NCI-H82 treated with DMSO at 0.1 percent for 48 hours (cell line): ENCODE results near the gene LAMB4.
A peak's percentile ranks its signal among the peaks of the same experiment; 100 is the strongest.

Experiments
- DNase-seq: peaks from one replicate; lab custom pipeline; 2025; ENCODE audit not compliant: unreplicated experiment; lab: John Stamatoyannopoulos, UW

Gene LAMB4

GRCh38 chr7:108108131-108108530, 22.0 kb downstream of the LAMB4 start:
- DNase-seq = no peak

DNA sequence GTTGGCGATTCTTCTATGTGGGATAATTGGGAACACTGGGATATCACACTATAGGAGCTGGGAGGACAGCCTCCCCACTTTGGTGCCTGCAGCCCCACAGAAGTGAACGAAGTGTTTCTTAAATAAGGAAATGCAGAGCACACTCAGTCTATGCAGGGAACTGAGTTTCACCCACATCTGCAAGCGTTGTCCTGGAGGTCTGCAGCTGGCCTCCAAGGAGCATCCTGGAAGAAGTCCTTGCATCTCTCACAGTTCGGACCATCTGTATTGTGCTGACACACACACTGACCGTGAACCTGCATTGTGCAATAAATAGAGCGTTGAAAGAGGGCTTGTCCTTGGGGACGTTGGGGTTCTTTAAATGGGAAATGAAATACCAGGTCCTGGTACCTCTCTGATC, 25.8 kb downstream of the LAMB4 start:
- no peak for DNase-seq

GRCh38 chr7:108103558-108104298, 26.4 kb downstream of the LAMB4 start:
- no peak for DNase-seq

DNA sequence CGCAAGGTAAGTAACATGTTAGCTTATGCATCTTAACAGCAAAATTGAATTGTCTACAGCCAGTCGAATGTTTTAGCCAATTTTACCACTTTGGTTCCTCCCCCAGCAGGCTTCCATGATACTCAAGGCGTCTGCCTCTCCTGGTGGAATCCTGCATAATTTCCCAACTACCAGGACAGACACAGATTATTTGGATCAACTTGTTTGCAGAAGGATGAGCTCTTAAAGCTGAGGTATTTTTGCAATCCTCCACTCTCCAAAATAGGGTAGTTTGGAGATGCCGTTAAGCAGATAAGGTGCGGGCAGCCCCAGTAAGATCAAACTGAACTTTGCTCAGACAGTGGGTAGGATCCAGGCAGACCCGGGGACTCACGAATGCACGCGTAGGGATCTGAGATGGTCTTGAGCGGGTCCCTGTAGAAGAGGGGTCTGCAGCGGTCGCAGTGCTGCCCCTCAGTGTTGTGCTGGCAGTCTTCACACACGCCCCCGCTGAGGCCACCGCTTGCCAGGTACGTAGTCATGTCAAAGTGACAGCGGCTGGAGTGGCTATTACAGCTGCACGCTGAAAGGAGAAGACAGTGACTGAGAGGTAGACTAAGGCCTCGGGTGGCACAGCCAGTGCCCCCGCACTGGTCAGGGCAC, 27.4 kb downstream of the LAMB4 start:
- DNase-seq = no peak

DNA sequence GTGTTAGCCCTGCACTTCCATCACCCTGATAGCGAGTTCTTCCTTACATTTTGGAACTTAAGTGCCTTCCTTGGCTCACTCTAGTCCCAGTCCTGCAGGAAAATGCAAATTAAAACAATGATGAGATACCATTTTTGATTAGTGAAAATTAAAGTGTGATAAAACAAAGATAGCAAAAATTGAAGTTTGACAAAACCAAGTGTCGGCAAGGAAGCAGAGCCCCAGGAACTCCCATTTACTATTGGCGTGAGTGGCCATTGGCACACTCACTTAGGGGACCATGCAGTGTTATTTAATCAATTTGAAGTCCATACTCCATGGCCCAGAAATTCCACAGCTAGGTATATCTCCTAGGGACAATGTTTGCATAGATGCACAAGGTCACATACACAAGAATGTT, 28.4 kb downstream of the LAMB4 start:
- no peak for DNase-seq

GRCh38 chr7:108099713-108100112, 30.4 kb downstream of the LAMB4 start:
- DNase-seq = no peak

GRCh38 chr7:108097703-108098102, 32.5 kb downstream of the LAMB4 start:
- no peak for DNase-seq

DNA sequence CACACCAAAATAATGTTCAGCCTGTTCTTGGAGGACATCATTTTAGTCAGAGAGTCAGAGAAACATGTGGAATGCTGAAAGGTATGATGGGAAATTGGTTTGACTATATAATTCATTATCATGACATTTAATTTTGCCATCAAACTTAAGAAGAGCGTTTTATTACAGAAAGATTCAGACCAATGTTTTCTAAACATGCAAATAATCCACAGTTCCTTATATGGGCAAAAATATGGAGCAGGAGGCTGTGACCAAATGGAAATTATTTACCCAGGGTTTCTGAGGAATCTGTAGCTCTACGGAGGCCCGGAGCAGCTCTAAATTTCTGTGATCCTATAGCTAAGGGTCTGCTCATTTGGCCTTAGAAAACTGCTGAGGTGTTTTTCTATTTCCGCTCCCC, 33.2 kb downstream of the LAMB4 start:
- no peak for DNase-seq

- DNase-seq = no peak
Measured at GRCh38 chr7:108094933-108095710, 35.0 kb downstream of the LAMB4 start.

GRCh38 chr7:108094346-108094745, 35.8 kb downstream of the LAMB4 start:
- DNase-seq = no peak

GRCh38 chr7:108093851-108094331, 36.3 kb downstream of the LAMB4 start:
- DNase-seq = no peak

- DNase-seq = no peak
Measured at GRCh38 chr7:108093341-108093740, 36.8 kb downstream of the LAMB4 start.

DNA sequence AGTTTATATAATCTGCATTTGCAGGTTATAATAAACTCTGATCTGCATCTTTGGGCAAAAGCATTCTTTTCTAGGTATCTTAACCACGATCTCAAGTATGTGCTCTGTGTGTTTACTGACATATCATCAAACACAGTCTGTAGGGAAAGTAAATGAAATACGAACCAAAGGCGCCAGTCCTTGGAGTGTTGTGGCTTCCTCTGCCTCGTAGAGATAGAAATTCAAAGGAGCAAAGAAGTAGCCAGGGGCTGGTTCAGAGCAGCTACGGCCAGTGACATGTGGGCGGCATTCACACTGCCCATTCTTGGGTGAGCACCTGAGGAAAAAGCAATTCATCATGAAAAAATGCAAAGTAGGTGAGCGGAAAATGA, 38.7 kb downstream of the LAMB4 start:
- no peak for DNase-seq

- peak; percentile 33 for DNase-seq
Measured at GRCh38 chr7:108090791-108091460, 39.2 kb downstream of the LAMB4 start.

GRCh38 chr7:108089381-108089780, 40.8 kb downstream of the LAMB4 start:
- DNase-seq = no peak

GRCh38 chr7:108088729-108089128, 41.4 kb downstream of the LAMB4 start:
- no peak for DNase-seq

DNA sequence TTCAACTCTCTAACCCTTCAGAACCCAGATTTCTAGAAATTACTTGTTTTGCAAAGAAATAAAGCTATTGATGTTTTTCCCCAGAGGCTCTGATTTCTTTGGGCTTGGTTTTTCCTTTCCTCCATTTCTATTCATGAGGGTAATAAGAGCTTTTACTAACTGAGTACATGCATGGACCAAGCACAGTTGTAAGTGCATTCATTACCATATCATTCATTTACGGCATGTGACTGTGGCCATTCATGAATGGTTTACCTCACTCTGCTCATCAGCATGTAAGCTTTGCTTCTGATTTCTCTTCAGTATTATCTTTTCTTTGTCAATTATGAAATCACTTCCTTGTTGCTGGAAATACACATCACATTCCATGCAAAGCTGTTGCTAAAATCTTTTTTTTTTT, 42.4 kb downstream of the LAMB4 start:
- DNase-seq = no peak

GRCh38 chr7:108086962-108087361, 43.2 kb downstream of the LAMB4 start:
- DNase-seq = no peak

DNA sequence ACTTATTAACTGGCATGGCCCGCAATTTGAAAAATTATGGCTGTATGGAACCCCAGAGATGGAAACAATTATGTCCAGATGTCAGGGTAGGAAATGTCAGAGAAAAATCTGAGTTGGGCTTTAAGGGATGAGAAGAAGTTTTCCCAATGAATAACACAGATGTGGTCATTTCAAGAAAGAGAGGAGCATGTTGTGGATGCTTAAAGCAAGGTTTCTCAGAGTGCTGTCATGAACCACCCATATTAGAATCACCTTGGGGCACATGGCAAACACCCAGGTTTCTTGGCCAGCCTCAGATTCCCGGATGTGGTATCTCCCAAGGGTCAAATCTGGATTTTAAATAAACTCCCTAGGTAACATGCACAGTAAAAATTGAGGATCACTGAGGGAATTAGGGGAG, 43.6 kb downstream of the LAMB4 start:
- DNase-seq = no peak

DNA sequence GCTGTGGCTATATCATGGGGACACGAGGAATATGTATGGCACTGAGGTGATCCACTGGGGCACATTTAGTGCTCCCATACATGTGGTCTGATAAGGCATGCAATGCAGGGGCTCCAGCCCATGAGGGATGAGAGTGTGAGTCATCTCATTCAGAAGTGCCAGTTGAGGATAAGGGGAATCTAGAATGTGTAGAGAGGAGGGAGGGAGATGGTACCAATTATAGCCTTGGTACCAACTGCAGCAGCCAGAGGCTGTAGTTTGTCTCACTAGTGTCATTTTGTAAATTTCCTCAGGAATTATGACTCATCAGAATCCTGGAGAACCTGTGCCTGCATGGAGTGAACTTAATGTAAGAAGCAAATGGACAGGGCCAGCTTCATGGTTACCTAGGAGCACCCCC, 46.2 kb downstream of the LAMB4 start:
- no peak for DNase-seq
